CD4-positive, alpha-beta T cell treated with Interleukin-12 subunit alpha and Interleukin-12 subunit beta, for 1 hour (primary cell): Measurements from ENCODE around the gene TCERG1.

Source experiments
- DNase-seq: peaks from one replicate; pipeline ENCODE4 v3.0.0-alpha.2; 2020

Gene TCERG1

DNA sequence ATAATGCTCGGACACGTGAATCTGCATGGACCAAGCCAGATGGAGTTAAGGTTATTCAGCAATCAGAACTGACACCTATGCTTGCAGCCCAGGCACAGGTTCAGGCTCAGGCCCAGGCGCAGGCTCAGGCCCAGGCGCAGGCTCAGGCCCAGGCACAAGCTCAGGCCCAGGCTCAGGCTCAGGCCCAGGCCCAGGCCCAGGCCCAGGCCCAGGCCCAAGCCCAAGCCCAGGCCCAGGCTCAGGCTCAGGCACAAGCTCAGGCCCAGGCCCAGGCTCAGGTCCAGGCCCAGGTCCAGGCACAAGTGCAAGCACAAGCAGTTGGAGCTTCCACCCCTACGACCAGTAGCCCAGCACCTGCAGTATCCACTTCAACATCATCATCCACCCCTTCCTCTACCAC, 11.8 kb downstream of the TCERG1 start:
- DNase-seq = no peak

DNA sequence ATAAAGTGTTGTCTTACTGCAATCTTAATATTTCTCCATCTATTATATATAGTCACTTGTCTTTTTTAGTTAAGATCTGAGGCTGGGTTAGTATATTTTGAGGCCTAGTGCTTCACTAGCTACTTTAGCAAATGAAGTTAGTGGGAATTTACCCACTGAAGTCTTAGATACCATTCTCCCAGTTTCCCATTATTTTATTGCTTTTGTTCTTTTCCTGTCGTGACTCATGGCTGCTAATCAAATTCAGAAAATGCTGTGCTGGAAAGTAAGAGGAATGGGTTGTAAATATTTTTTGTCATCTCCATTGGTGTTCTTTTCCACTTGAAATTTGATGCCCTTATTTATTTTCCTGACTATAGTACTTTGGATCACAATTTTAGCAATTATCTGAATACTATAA, 14.2 kb downstream of the TCERG1 start:
- DNase-seq = no peak

DNA sequence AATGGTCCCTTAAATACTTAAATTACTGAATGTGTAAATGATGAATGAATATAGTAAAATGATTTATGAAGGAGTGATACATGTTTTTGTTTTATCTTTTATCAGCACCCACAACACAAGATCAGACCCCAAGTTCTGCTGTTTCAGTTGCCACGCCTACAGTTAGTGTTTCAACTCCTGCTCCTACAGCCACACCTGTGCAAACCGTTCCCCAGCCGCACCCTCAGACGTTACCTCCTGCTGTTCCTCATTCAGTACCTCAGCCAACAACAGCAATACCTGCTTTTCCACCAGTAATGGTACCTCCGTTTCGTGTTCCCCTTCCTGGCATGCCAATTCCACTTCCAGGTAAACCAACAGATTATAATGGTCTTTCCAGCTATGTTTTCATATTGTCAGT, 16.3 kb downstream of the TCERG1 start:
- DNase-seq = no peak

DNA sequence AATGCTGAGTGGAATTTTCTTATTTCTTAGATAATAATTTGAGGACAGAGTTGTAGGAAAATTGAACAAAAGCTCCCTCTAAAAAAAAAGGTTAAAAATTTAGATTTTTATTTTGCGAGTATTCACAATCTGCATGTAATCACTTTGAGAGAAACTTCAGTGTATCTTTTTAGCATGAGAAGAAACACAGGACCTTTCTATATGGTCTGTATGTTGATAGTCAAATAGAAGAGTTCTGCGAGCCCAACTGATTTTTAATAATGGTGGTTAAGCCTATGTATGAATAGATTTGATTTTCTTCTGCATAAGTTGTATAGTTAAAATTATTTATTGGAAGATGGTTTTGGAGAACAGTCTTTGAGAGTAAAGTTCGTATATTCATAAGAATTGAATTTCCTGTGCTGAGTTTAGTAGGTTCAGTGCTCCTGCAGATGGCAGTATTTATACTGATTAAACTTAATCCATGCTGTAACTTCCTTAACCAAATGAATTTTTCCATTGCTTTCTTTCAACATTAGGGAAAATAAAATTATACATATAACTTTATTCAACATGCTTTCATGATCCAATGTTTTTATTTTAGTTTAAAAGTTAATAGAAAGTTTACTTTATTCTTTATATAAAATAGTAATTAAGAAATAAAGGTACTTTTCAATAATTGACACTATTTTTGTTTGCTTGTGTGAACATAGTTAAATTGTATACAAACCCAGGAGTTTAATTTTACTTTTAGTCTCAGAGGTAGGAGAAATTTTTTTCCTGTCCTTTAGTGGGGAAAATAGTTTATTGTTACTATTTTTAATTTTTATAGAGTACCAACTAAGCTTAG, 19.6 kb downstream of the TCERG1 start:
- DNase-seq = no peak

DNA sequence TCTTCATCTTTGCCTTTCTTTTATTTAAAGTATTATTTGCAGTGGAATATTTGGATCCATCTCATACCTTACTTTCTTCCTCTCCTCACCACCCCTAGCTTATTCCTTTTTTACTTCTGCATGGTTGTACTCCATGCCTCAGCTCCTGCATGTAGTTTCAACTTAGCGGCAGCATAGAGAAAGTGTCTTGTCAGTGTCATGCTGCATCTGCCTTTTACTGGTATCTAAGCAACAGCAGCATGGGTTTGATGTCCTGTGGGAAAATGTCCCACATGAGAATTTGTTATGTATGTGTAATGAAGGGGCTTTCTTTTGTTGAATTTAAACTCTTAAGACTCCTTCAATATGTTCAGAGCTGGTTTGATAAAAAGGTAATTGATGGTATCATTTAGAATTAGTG, 20.6 kb downstream of the TCERG1 start:
- DNase-seq = no peak

DNA sequence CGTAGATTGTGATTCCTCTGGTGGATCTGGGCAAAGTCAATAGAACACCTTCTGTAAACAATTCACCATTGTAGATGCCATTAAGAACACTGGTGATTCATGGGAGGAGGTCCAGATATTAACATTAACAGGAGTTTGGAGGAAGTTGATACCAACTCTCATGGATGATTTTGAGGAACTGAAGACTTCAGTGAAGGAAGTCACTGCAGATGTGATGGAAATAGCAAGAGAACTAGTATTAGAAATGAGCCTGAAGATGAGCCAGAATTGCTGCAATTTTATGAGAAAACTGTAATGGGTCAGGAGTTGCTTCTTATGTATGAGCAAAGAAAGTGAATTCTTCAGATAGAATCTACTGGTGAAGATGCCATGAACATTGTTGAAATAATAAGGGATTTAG, 26.9 kb downstream of the TCERG1 start:
- no peak for DNase-seq

DNA sequence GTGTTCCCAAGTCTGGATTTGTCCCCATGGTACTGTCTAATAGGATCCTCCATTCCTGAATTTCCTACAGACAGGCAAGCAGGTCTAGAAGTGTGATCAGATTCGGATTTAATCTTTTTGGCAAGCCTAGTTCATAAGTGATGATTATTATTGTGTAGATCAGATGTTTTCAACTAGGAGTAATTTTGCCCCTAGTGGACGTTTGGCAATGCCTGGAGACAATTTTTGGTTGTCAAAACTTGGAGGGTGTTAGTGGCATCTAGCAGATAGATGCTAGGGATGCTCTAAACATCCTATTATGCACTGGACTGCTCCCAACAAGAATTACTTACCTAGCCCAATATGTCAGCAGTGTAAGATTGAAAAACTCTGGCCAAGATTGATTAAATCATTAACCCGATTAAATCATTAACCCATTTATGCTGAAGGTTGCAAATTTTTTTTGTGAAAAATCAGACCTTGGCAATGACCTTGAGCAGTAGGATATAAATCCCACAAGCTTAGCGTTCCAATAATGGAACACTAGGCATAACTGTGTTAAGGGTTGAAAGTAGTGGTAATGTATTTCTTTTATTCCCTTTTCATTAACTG, 28.2 kb downstream of the TCERG1 start:
- no peak for DNase-seq

DNA sequence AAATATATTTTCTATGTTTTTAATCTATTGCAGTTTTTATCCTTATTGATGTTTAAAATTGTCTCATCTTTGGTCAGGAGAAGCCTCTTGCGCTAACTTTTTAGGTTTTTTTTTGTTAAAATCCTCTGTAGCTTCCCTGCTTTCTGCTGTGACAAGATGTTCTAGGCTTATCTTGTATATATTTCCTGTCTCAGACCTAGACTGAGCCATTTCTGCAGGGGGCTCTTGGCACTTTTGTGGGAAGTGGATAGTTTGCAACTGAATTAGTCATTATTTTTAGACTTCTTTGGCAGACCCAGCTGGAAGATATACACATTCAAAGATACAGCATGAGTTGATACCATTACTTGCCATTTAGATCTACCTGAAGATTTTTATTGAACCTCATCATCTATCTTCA, 28.8 kb downstream of the TCERG1 start:
- no peak for DNase-seq

DNA sequence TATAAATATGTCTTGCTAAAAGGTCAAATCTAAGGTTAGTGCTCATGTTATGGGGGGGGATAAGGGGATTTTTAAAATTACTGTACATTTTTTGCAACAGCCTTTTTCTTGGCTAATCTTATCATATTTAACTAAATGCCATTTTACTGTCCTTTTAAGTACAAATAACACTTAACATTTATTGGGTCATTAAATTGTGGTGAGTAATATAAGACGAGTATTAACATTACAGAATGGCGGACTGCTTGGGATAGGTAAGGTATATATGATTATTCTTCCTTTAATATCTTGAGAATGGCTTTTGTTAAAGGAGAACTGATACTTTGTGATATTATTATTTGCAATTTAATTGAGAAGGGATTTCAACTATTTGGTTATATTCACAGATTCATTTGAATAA, 35.6 kb downstream of the TCERG1 start:
- DNase-seq = no peak

DNA sequence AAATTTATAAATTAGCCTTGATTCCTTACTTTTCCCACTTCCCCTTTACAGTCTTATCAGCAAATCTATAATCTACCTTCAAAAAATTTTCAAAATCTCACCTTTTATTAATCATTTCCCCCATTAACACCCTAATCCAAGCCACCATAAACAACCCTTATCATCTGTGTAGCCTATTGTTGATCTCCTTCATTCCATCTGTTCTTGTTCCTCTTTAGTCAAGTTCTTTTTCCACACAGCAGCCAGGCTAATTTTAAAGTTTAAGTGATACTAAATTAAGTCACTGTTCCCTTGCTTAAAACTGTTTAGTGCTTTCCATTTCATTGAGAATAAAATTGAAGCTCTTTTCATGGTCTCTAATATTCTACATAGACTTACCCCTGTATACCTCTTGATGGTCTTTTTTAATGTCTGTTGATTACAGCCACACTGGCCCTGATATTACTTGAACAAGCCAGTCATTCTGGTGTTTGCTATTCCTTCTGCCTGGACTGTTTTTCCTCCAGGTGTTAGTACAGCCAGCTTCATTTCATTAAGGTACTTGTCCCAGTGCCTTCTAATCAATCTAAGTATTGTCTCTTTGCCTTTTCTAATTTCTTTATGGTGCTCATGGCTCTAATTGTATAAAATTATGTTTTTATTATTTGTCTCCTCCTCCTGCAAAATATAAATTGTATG, 37.7 kb downstream of the TCERG1 start:
- DNase-seq = no peak

DNA sequence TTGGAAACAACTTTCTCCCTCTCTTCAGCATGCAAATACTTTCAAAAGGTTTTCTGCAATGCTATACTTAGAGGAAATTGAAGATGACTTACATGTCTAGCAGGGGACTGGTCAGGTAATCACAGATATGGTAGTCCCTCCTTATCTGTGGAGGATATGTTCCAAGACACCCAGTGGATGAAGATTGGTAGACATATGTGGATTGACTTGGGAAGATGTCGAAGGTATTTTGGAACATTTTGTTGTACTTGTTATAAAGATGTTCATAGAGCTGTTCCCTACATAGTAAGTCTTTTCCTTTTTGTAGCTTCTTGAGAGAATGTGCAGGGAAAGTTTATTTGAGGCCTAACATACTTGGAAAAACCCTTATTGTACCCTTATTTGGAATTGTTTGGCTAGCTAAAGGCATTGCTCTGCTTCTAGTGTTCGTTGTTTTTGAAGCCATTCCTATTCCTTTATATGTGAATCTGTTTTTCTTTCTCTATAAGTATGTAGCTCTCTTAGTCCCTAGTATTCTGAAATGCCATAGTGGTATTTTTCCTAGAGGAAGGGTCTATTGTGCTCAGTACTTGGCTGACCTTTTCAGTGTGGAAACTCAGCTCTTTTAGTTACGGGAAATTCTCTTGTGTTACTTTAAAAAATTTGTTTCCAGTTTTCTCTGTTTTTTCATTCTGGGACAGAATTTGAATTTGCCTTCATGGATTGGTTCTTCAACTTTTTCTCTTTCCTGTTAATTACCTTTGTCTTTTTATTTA, 43.1 kb downstream of the TCERG1 start:
- DNase-seq = no peak

DNA sequence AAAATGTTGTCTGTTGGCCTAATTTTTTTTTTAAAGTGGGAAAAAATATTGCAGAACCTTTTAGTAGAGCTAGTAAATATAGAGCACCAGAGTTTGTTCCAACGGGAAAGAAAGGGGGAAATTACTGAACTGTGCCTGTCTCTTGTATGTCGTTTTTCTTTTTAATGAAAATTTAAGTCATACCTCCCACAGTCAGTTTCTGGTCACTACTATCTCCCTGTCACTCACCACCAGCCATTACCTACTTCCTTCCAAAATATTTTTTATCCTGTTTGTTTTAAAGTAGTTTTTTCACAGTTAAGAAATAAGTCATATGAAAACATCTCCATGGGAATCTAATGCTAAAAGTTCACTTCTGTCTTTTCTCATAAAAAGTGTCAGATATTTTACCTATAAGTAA, 47.5 kb downstream of the TCERG1 start:
- no peak for DNase-seq

DNA sequence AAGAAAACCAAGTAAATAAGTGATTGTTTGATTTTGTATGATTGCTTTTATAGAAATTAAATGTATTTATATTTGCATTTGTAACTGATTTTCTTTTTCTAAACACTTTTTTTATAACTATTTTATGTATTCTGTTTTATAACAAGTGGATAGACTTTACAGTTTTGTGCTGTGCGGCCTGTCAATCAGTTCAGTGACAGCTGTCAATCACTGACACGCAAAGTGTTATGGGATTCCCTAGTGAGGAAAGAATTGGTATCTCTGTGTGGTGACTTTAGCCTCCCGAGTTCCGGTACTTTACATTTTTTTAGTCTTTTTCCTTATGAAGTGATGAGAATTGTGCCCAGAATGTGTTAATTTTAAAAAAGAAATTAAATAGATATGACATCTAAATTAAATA, 52.5 kb downstream of the TCERG1 start:
- DNase-seq = no peak

DNA sequence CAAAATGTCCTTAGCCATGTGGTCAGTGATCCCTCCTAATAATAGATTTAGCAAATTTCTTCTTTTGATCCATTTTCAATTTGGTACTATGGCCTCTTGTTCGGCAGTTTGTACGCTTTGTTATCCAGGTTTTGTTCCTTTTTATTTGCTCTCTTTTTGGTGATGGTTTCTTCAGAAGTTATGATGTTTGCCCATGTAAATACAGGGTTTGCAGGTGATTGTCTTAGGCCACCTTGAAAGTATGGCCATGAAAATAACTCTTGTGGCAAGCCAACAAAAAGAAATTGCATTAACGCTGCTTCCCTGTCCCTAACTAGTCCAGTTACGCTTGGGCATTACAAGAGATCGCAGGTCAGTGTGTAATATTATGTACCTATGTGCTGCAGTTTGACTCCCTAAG, 60.3 kb downstream of the TCERG1 start:
- DNase-seq = no peak

DNA sequence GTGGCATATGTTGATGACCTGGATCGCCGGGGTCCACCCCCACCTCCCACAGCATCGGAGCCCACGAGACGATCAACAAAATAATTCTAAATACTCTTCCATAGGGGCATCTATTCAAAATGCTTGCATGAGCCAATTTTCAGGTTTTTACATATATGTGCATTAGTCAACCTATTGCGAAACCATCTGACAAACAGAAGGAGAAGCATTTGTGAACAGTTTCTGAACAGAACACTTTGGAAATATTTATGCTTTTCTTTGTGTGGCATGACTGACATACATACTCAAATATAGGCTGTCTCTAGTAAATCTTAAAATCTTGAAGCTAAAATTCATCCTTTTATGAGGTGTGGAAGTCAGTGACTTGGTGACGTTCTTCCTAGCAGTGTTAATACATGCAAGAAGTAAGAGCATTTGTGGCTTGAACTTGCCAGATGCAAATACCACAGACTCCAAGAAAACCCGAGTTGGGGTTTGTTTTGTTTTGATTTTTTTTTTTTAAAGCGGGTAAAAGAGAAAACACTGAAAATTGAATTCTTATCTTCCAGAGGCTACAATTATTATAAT, 63.5 kb downstream of the TCERG1 start:
- no peak for DNase-seq

DNA sequence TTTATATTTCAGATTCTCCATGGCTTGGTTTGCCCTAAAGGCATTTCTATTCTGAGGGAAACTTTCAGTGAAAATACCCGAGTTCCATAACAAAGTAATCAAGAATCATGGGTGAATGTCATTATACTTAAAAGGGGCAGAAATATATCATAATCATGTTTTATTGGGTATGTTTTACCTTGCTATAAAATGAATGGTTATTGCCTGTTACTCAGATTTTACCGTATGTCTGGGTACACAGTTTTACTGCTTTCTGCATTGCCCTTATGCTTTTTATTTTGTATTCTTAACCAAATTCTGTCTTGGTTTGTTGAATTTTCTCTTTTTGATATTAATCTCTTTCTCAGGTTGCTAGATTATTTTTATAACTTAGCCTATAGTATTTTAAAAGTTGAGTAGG, 66.3 kb downstream of the TCERG1 start:
- DNase-seq = no peak

DNA sequence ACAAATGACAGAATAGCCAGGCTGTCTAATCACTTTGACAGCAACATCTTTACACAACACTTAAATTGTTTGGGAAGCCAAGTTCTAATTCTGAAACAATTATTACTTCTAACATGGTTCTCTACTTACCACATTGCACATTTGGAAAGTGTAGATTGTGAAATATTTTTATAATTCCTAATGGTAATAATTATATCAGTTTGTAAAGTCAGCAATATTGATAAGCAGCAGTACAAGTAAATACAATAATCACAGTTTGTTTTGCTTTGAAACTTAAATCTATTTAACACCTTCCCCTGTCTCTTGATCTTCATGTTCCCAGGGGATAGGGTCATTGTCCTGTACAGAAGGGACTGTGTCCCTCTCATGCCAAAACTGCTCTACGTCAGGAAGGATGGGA, 67.4 kb downstream of the TCERG1 start:
- DNase-seq = no peak

DNA sequence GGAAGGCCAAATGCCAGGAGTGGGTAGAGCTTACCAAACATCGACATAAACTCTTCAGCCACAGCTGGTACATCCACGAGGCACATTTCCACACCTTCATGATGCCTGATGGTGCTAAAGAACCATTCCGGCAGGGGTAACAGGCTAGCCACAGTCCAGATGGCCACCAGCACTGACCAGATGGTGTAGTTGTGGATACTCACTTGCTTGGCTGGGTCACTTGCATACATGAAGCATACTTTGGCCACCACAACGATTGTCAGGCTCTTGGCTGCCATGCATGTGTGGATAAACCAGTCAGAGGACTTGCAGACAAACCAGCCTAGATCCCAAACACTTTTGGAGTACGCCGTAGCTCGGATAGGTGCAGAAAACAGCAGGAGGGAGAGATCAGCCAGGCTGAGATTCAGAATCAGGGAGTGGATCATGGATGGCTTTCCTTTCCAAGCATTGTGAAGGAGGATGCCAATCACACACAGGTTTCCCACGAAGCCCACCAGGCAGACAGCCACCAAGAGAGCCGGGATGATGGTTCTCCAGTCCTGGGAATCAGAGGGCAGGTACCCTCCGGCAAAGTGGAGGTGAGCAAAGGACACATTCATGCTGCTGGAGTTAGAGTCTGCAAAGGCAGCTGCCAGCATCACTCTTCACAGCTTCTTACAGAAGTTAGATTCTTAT, 68.5 kb downstream of the TCERG1 start:
- DNase-seq = no peak

DNA sequence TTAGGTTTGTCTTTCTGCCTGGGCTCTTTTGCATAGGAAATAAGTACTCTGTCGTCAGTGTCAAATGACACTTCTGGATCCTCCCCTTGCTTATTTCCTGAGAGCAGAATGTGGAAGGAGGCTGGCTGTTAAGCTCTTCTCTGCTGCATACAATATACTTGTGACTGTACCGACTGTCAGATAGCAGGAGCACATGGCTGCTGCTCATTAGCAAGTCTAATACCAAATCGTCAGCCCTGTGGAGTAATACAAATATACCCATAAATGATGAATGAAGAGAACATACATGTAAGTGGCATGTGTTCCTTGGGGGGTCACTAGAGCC, 69.0 kb downstream of the TCERG1 start, which contains the start of gene GPR151:
TSS of gene GPR151 (minus strand) at position 40 of the 325 bp plus-strand sequence. CDS start 77 bp downstream, outside the sequence.
- no peak for DNase-seq

DNA sequence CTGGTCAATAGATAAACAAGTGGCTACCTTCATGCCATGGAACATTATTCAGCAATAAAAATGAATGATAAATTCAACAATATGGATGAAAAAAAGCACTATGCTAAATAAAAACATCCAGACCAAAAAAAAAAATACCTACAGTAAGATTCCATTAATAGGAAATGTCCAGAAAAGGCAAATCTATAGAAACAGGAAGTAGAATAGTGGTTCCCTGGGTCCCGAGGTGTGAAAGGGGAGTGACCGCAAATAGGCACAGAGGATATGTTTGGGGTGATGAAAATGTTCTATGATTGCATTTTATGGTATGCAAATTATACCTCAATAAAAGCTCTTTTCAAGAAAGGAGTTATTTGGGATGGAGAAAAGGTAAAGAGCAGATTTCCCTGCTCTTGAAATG, 72.4 kb downstream of the TCERG1 start:
- no peak for DNase-seq

DNA sequence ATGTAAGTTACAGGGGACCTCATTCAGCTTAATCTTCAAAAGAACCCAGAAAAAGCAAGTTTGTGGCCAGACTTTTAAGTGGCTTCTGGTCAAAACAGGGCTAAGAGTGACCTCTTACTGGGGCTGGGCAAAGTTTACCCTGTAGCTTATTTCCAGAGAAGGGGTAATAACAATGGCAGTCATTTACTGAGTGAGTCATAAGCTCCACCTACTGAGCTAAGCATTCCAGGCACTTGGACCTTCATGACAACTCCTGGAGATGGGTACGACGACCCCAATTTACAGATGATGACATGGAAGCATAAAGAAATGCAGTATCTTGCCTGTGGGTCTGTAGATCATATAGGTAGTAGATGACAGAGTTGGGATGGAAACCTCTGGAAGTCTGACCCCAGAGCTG, 73.6 kb downstream of the TCERG1 start:
- no peak for DNase-seq

DNA sequence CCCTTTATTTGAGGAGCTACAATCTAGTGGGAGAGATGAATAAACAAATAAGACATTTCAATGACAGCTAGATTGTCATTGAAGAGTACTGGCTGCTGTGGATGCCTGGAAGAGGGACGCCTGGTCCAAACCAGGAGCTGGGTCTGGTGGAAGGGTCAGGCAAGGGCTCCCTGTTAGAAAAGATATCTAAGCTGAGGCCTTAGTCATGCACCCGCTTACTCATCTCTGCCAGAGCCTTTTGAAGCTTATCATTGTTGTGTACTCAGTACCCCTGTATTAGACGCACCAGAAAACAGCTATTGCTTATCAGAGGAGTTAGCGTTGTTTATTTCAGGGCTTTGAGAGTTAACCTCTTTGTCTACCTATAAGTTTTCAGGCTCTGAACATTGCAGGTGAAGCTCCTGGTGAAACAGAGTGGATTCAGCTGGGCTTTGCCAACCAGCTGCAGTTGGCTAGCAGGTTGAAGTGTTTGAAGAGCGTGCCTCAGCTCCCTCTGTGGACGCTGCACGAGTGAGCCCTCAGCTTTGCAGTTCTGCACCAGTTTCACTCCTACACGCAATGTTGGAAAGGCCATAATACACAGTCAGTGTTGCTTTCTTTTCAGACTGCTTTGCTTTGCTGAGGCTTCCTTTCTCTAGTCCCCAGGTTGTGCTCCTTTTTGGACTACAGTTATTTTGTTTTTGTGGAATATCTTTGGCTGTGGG, 74.4 kb downstream of the TCERG1 start:
- no peak for DNase-seq
